GM23338 (cell line): ENCODE measurements around the gene SEC16A. TPM values are rescaled to one million over a fixed set of nuclear protein-coding genes. Genes with fewer than 3 reads are reported as not detected.

Source experiments
- ATAC-seq: fragments of 200-7000 bp; cut with Tn5 transposase; 3 replicates; pipeline ENCODE4 v1.9.1; 2020
- DNase-seq: peaks from one replicate; pipeline ENCODE4 v3.0.0-alpha.2; 2015; ENCODE audit warnings: low spot score
- H2AFZ ChIP-seq: fragments of 200-600 bp; sonication (generic); 2 replicates; pipeline ENCODE4 v1.8.0; 2016; ENCODE audit warnings: antibody characterized with exemption, mild to moderate bottlenecking, moderate library complexity
- H3F3A ChIP-seq: fragments of 200-600 bp; sonication (generic); replicated peaks from 2 replicates; pipeline ENCODE4 v1.8.0; 2017; ENCODE audit warnings: antibody characterized with exemption, mixed run types, low read depth
- H3K27ac ChIP-seq: fragments of 200-600 bp; sonication (generic); 2 replicates; pipeline ENCODE4 v1.6.1; 2016; ENCODE audit warnings: low read depth
- H3K27me3 ChIP-seq: fragments of 200-600 bp; sonication (generic); 2 replicates; pipeline ENCODE4 v1.8.0; 2016; ENCODE audit warnings: mild to moderate bottlenecking, mixed run types, moderate library complexity; ENCODE audit not compliant: insufficient read depth
- H3K36me3 ChIP-seq: fragments of 200-600 bp; sonication (generic); 2 replicates; pipeline ENCODE4 v1.8.0; 2016; ENCODE audit warnings: mild to moderate bottlenecking; ENCODE audit not compliant: insufficient read depth
- H3K4me1 ChIP-seq: fragments of 200-600 bp; sonication (generic); 2 replicates; pipeline ENCODE4 v1.8.0; 2016; ENCODE audit warnings: mild to moderate bottlenecking, moderate library complexity; ENCODE audit not compliant: insufficient read depth
- H3K4me2 ChIP-seq: fragments of 200-600 bp; sonication (generic); 2 replicates; pipeline ENCODE4 v1.7.1; 2017; ENCODE audit warnings: mixed run types
- H3K4me3 ChIP-seq: fragments of 200-600 bp; sonication (generic); 2 replicates; pipeline ENCODE4 v1.6.1; 2016; ENCODE audit warnings: mixed run types
- H3K79me2 ChIP-seq: fragments of 200-600 bp; sonication (generic); replicated peaks from 2 replicates; pipeline ENCODE4 v1.8.0; 2017; ENCODE audit warnings: mild to moderate bottlenecking; ENCODE audit not compliant: insufficient read depth
- H3K9me2 ChIP-seq: fragments of 200-600 bp; sonication (generic); 2 replicates; pipeline ENCODE4 v1.8.0; 2017; ENCODE audit not compliant: insufficient read depth
- H4K20me1 ChIP-seq: fragments of 200-600 bp; sonication (generic); replicated peaks from 2 replicates; pipeline ENCODE4 v1.8.0; 2017; ENCODE audit warnings: mild to moderate bottlenecking; ENCODE audit not compliant: insufficient read depth
- H3K27ac Mint-ChIP-seq: 2 replicates; pipeline ENCODE4 v1.8.0; 2020; ENCODE audit warnings: inconsistent platforms, mild to moderate bottlenecking, moderate library complexity, mixed read lengths
- H3K27me3 Mint-ChIP-seq: 3 replicates; pipeline ENCODE4 v1.8.0; 2022; ENCODE audit warnings: low read depth, mild to moderate bottlenecking, moderate library complexity, mixed read lengths, inconsistent platforms; ENCODE audit not compliant: insufficient read depth, poor library complexity
- H3K36me3 Mint-ChIP-seq: 3 replicates; pipeline ENCODE4 v1.8.0; 2021; ENCODE audit warnings: low read depth, mild to moderate bottlenecking, inconsistent platforms, moderate library complexity, mixed read lengths
- H3K4me1 Mint-ChIP-seq: 3 replicates; pipeline ENCODE4 v1.8.0; 2020; ENCODE audit warnings: mild to moderate bottlenecking, inconsistent platforms, mixed read lengths
- H3K4me3 Mint-ChIP-seq: 3 replicates; pipeline ENCODE4 v1.8.0; 2021; ENCODE audit warnings: moderate library complexity, mild to moderate bottlenecking, inconsistent platforms, mixed read lengths
- H3K9me3 Mint-ChIP-seq: 3 replicates; pipeline ENCODE4 v1.8.0; 2020; ENCODE audit warnings: moderate library complexity, mild to moderate bottlenecking, inconsistent platforms, mixed read lengths
- CREB1 ChIP-seq: fragments of 250-450 bp; sonication (Bioruptor Pico); IDR thresholded peaks from 2 replicates; pipeline ENCODE4 v1.5.0; 2020; ENCODE audit warnings: low read depth, mild to moderate bottlenecking, moderate library complexity
- CTCF ChIP-seq, 2 experiments: fragments of 200-600 bp in 1 of 2; sonication (generic) in 1 of 2; conservative IDR thresholded peaks; 2 replicates each; pipeline versions ENCODE4 v1.5.1 to v1.6.1; 2016 to 2017; ENCODE audit warnings: antibody characterized with exemption in 2 of 2, low read depth in 2 of 2, mild to moderate bottlenecking in 2 of 2, moderate library complexity in 1 of 2
- ETS1 ChIP-seq: IDR thresholded peaks from 2 replicates; pipeline ENCODE4 v1.6.1; 2016; ENCODE audit warnings: antibody characterized with exemption
- EZH2 ChIP-seq: fragments of 200-600 bp; sonication (generic); IDR thresholded peaks from one replicate; pipeline ENCODE4 v1.8.0; 2017; ENCODE audit warnings: antibody characterized with exemption, mild to moderate bottlenecking, low read depth; ENCODE audit not compliant: unreplicated experiment
- EZH2phosphoT487 ChIP-seq: fragments of 200-600 bp; sonication (generic); IDR thresholded peaks from one replicate; pipeline ENCODE4 v1.8.1; 2018; ENCODE audit warnings: antibody characterized with exemption; ENCODE audit not compliant: unreplicated experiment
- JUNB ChIP-seq: IDR thresholded peaks from one replicate; pipeline ENCODE4 v1.6.1; 2016; ENCODE audit warnings: antibody characterized with exemption; ENCODE audit not compliant: unreplicated experiment
- NANOG ChIP-seq: IDR thresholded peaks from 2 replicates; pipeline ENCODE4 v1.6.1; 2016; ENCODE audit warnings: antibody characterized with exemption, borderline replicate concordance
- POLR2AphosphoS5 ChIP-seq: IDR thresholded peaks from 2 replicates; pipeline ENCODE4 v1.6.1; 2016; ENCODE audit warnings: antibody characterized with exemption, low read depth
- REST ChIP-seq: IDR thresholded peaks from one replicate; pipeline ENCODE4 v1.6.1; 2018; ENCODE audit warnings: antibody characterized with exemption; ENCODE audit not compliant: unreplicated experiment
- STAT1 ChIP-seq: IDR thresholded peaks from one replicate; pipeline ENCODE4 v1.6.1; 2016; ENCODE audit warnings: antibody characterized with exemption; ENCODE audit not compliant: unreplicated experiment
- ZNF114 ChIP-seq: fragments of 250-450 bp; sonication (Bioruptor Pico); IDR thresholded peaks from 2 replicates; pipeline ENCODE4 v1.5.0; 2020; ENCODE audit warnings: mild to moderate bottlenecking, moderate library complexity
- ZNF331 ChIP-seq: fragments of 250-450 bp; sonication (Bioruptor Pico); IDR thresholded peaks from 2 replicates; pipeline ENCODE4 v1.5.0; 2020; ENCODE audit warnings: low read depth, mild to moderate bottlenecking, moderate library complexity
- ZNF462 ChIP-seq: fragments of 250-450 bp; sonication (Bioruptor Pico); IDR thresholded peaks from 2 replicates; pipeline ENCODE4 v1.5.0; 2020; ENCODE audit warnings: mild to moderate bottlenecking, moderate library complexity
- polyA plus RNA-seq: library from polyadenylated mRNA; unstranded; fragments of >200 nt; fragmentation: Nextera tagmentation; extraction: Ambion mirVana; gene quantifications from 2 replicates; pipeline ENCODE4 v1.2.1, GENCODE V29; 2016
- total RNA-seq: library from RNA; depleted of rRNA; stranded (reverse); fragments of >200 nt; shearing (Covaris generic); gene quantifications from 2 replicates; pipeline ENCODE4 v1.2.3, GENCODE V29; 2014

Gene SEC16A
- total and polyA plus RNA-seq, 2 experiments from 2014 or later, result 34.0 to 59.2 TPM

- Histone ChIP-seq H3K4me1 (no peaks in the 10 kb centered on the region), H3K9me2 (no peaks in the 10 kb centered on the region), H4K20me1 (no peaks in the 10 kb centered on the region), H3K27ac (no peak overlapping the region), H3K79me2 (no peaks in the 10 kb centered on the region), H3F3A (0 out of 2 replicates have a peak, but pooled peaks cover 4% of the 10 kb centered on the region), H3K36me3 (peaks cover 5% of the 10 kb centered on the region; the same call in 1 of the 2 replicates), H2AFZ (no peak overlapping the region), H3K27me3 (no peaks in the 10 kb centered on the region), H3K4me3 (no peak overlapping the region), H3K4me2 (no peak overlapping the region)
- Mint-ChIP-seq H3K9me3 (no peaks in the 10 kb centered on the region), H3K27ac (no peak overlapping the region), H3K4me1 (no peaks in the 10 kb centered on the region), H3K36me3 (peaks cover 19% of the 10 kb centered on the region), H3K4me3 (no peak overlapping the region), H3K27me3 (peaks cover 6% of the 10 kb centered on the region)
- DNase-seq (no peak), ATAC-seq (no peak)
- TF ChIP-seq STAT1 (no peak), POLR2AphosphoS5 (no peak), NANOG (no peak), EZH2 (no peak), ZNF462 (no peak), EZH2phosphoT487 (no peak), CREB1 (CRISPR knock-in tag) (no peak), REST (no peak), CTCF (conservative IDR thresholded peaks at IDR 0.05; ENCODE audit: low read depth in 2 of 2) (no peak), ZNF331 (CRISPR knock-in tag) (no peak), ZNF114 (CRISPR knock-in tag) (no peak), JUNB (no peak), ETS1 (no peak)
These were observed 11.8 kb upstream of the SEC16A start for GRCh38 chr9:136494531-136495215.
